Fibroblast of lung (primary cell): ENCODE data around the gene VPS13C. TPM values are rescaled to one million over a fixed set of nuclear protein-coding genes. Genes with fewer than 3 reads are reported as not detected.
"Not testable (repeated sequence)": the region's sequence is repeated elsewhere in the genome, so short reads cannot be mapped to it uniquely, and the experiment has no call there.

Experiments
- DNase-seq, 2 donors: peaks; one replicate each; pipeline versions ENCODE4 v3.0.0 to v3.0.0-alpha.2; 2010; ENCODE audit warnings: low read depth in 2 of 2
- H2AFZ ChIP-seq: 2 replicates; pipeline ENCODE4 v1.5.1; 2012; ENCODE audit warnings: low read length, control low read depth, inconsistent platforms
- H3K27ac ChIP-seq: 2 replicates; pipeline ENCODE4 v1.5.1; 2011; ENCODE audit warnings: low read length, control low read depth; ENCODE audit not compliant: insufficient read depth
- H3K27me3 ChIP-seq: 2 replicates; pipeline ENCODE4 v1.5.1; 2011; ENCODE audit warnings: mild to moderate bottlenecking, low read length; ENCODE audit not compliant: control insufficient read depth, insufficient read depth
- H3K36me3 ChIP-seq: 2 replicates; pipeline ENCODE4 v1.5.1; 2011; ENCODE audit warnings: low read length; ENCODE audit not compliant: control insufficient read depth, insufficient read depth
- H3K4me1 ChIP-seq: 2 replicates; pipeline ENCODE4 v1.5.1; 2011; ENCODE audit warnings: low read length; ENCODE audit not compliant: control insufficient read depth, insufficient read depth; ENCODE audit errors: extremely low read depth
- H3K4me2 ChIP-seq: 2 replicates; pipeline ENCODE4 v1.5.1; 2011; ENCODE audit warnings: low read length, control low read depth; ENCODE audit not compliant: insufficient read depth; ENCODE audit errors: extremely low read depth
- H3K4me3 ChIP-seq, 4 experiments: fragments of 200-600 bp in 1 of 4; sonication (generic) in 1 of 4; replicated peaks in 1 of 4; 2 replicates each; pipeline ENCODE4 v1.5.1; 2011 to 2016; ENCODE audit warnings: low read length in 4 of 4, low read depth in 3 of 4, mild to moderate bottlenecking in 3 of 4, control low read depth in 2 of 4, inconsistent platforms in 1 of 4, mixed read lengths in 1 of 4; ENCODE audit not compliant: insufficient read depth in 1 of 4; ENCODE audit errors: control extremely low read depth in 1 of 4
- H3K79me2 ChIP-seq: 2 replicates; pipeline ENCODE4 v1.5.1; 2012; ENCODE audit warnings: mild to moderate bottlenecking, low read length, inconsistent platforms; ENCODE audit not compliant: control insufficient read depth, insufficient read depth
- H3K9ac ChIP-seq: 2 replicates; pipeline ENCODE4 v1.5.1; 2011; ENCODE audit warnings: mild to moderate bottlenecking, low read length, control low read depth; ENCODE audit not compliant: insufficient read depth
- H3K9me3 ChIP-seq: 2 replicates; pipeline ENCODE4 v1.5.1; 2012; ENCODE audit warnings: low read depth, low read length; ENCODE audit not compliant: control insufficient read depth, insufficient read depth
- H4K20me1 ChIP-seq: 2 replicates; pipeline ENCODE4 v1.5.1; 2011; ENCODE audit warnings: low read length; ENCODE audit not compliant: control insufficient read depth, insufficient read depth; ENCODE audit errors: extremely low read depth
- CTCF ChIP-seq, 2 donors: IDR thresholded peaks in 1 of 2; conservative IDR thresholded peaks in 1 of 2; 1 replicate in 1 of 2; 2 replicates in 1 of 2; pipeline ENCODE4 v1.5.1; 2011 to 2012; ENCODE audit warnings: low read length in 2 of 2, control low read depth in 1 of 2, inconsistent platforms in 1 of 2, low read depth in 1 of 2, mild to moderate bottlenecking in 1 of 2
- EZH2 ChIP-seq: IDR thresholded peaks from 2 replicates; pipeline ENCODE4 v1.5.1; 2012; ENCODE audit warnings: low read length, control low read depth, mild to moderate bottlenecking; ENCODE audit errors: missing control alignments
- polyA plus RNA-seq, 2 donors: library from polyadenylated mRNA; depleted of rRNA in 1 of 2; stranded (reverse) in 1 of 2; unstranded in 1 of 2; fragments of >200 nt; gene quantifications; 2 replicates each; pipeline ENCODE4 v1.2.1, GENCODE V29; 2011 to 2012; ENCODE audit warnings: missing spikeins in 1 of 2
- total RNA-seq: library from RNA; depleted of rRNA; stranded (reverse); fragments of >200 nt; gene quantifications from 2 replicates; pipeline ENCODE4 v1.2.1, GENCODE V29; 2014

The VPS13C gene
- total and polyA plus RNA-seq, 2 donors (not counting 1 experiment from before 2014, with no cell fraction given) = 19.6 to 82.7 TPM

- H3K79me2 ChIP-seq = no peaks in the 10 kb centered on the region
- no peaks in the 10 kb centered on the region for H3K9me3 ChIP-seq
- no peaks in the 10 kb centered on the region for H3K27me3 ChIP-seq
- no peaks in the 10 kb centered on the region for H3K4me1 ChIP-seq
- H3K4me2 ChIP-seq = no peak overlapping the region
- H3K4me3 ChIP-seq = no peak overlapping the region
- no peak overlapping the region for H3K9ac ChIP-seq
- H3K36me3 ChIP-seq = no peaks in the 10 kb centered on the region
- DNase-seq = no peak
- TF ChIP-seq EZH2 (no peak), CTCF (conservative IDR thresholded peaks at IDR 0.05 in 1 of 2, IDR thresholded peaks at IDR 0.05 in 1 of 2; ENCODE audit: low read depth in 1 of 2, low read length in 2 of 2) (peak in 1 of 2 donors; percentile 41)
- no peaks in the 10 kb centered on the region for H4K20me1 ChIP-seq
- H3K27ac ChIP-seq = no peak overlapping the region
- H2AFZ ChIP-seq = no peak overlapping the region
These were observed 38.2 kb downstream of the VPS13C start for GRCh38 chr15:62021991-62022600.

GRCh38 chr15:62020576-62021160, 39.6 kb downstream of the VPS13C start:
- peak; percentile 20 to 26 for DNase-seq
- Histone ChIP-seq H4K20me1 (no peaks in the 10 kb centered on the region), H3K4me2 (no peak overlapping the region), H3K27me3 (no peaks in the 10 kb centered on the region), H3K36me3 (no peaks in the 10 kb centered on the region), H3K9me3 (no peaks in the 10 kb centered on the region), H3K79me2 (no peaks in the 10 kb centered on the region), H3K4me1 (no peaks in the 10 kb centered on the region), H3K9ac (no peak overlapping the region), H3K4me3 (no peak overlapping the region), H2AFZ (no peak overlapping the region), H3K27ac (no peak overlapping the region)
- TF ChIP-seq EZH2 = no peak
- TF ChIP-seq CTCF (conservative IDR thresholded peaks at IDR 0.05 in 1 of 2, IDR thresholded peaks at IDR 0.05 in 1 of 2; ENCODE audit: low read depth in 1 of 2, low read length in 2 of 2) = no peak

GRCh38 chr15:62005354-62005753, 54.9 kb downstream of the VPS13C start:
- not testable (repeated sequence) for H3K27ac ChIP-seq, H3K4me2 ChIP-seq, H4K20me1 ChIP-seq, H3K27me3 ChIP-seq, H3K36me3 ChIP-seq, H2AFZ ChIP-seq, H3K9ac ChIP-seq, H3K9me3 ChIP-seq, H3K79me2 ChIP-seq, DNase-seq, H3K4me1 ChIP-seq, H3K4me3 ChIP-seq
